ENCODE measurements around the gene IMPDH1.

Gene IMPDH1

GRCh38 chr7:128405471-128406313 is 4.1 kb downstream of the IMPDH1 start:
- FAIRE-seq: no peak

GRCh38 chr7:128404886-128405470 is 4.8 kb downstream of the IMPDH1 start:
- FAIRE-seq: no peak

GRCh38 chr7:128404143-128404681 is 5.6 kb downstream of the IMPDH1 start:
- no peak for FAIRE-seq

GRCh38 chr7:128403676-128404075 is 6.1 kb downstream of the IMPDH1 start:
- no peak for FAIRE-seq

DNA sequence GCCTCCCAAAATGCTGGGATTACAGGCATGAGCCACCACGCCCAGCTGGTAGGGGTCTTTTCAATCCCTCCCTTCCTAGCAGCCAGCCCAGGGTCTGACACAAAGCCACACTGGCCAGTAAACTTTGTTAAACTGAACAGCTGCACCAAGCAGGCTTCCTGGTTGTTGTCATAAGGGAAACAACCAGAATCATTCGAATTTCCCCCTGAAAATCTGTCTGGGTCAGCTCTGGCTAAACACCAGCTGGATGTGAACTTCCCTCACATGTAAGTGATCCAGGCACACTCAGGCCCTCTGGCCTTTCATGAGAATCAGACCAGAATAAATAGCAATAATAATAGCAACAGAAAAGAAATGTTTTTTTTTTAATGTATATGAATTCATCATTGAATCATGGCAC is 7.4 kb downstream of the IMPDH1 start:
- FAIRE-seq: no peak

- FAIRE-seq: no peak
Observed at GRCh38 chr7:128400566-128400965, 9.2 kb downstream of the IMPDH1 start.

- FAIRE-seq: no peak
Observed at GRCh38 chr7:128399991-128400390, 9.8 kb downstream of the IMPDH1 start.

GRCh38 chr7:128398841-128399135 is 11.0 kb downstream of the IMPDH1 start:
- FAIRE-seq: no peak

GRCh38 chr7:128398016-128398840 is 11.6 kb downstream of the IMPDH1 start:
- no peak for FAIRE-seq

- no peak for FAIRE-seq
Observed at GRCh38 chr7:128396357-128396756, 13.4 kb downstream of the IMPDH1 start.

- no peak for FAIRE-seq
Observed at GRCh38 chr7:128395748-128396147, 14.0 kb downstream of the IMPDH1 start.

- FAIRE-seq: no peak
Observed at GRCh38 chr7:128394904-128395496, 14.8 kb downstream of the IMPDH1 start.

DNA sequence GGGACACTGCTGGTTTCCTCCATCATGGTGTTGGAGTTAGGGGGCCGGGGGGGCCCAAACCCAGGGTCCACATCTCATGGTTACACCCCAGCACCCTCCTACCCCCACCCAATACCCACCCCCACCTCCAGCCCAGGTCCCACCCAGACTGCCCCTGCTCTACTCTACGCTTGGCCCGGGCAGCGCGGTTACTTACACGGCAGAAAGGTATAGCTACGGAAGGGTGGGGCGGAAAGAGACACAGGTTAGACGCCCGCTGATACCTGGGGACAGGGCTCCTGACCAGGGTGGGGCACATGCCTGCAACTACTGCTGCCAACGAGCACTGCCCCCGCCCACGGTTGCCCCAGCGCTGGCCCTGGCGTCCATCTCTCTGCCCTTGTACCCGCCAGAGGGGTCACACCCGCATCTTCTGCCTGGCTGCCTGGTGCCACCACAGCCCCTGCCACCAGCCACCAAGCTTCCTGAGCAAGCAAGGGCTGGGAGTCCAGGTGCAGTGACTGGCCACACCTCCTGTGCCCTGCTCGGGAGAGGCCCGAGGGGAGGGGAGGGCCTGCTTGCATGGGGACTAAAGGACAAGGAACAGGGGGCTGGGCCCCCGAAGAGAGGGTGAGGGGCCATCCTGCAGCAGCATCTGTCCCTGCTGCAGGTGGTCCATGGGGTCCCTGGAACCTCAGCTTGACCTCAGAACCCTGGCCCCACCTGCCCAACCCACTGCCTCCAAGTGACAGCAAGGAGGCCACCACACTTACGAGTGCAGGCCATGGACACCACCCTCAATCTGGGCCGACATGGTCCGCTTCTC is 16.1 kb downstream of the IMPDH1 start:
- FAIRE-seq: no peak

DNA sequence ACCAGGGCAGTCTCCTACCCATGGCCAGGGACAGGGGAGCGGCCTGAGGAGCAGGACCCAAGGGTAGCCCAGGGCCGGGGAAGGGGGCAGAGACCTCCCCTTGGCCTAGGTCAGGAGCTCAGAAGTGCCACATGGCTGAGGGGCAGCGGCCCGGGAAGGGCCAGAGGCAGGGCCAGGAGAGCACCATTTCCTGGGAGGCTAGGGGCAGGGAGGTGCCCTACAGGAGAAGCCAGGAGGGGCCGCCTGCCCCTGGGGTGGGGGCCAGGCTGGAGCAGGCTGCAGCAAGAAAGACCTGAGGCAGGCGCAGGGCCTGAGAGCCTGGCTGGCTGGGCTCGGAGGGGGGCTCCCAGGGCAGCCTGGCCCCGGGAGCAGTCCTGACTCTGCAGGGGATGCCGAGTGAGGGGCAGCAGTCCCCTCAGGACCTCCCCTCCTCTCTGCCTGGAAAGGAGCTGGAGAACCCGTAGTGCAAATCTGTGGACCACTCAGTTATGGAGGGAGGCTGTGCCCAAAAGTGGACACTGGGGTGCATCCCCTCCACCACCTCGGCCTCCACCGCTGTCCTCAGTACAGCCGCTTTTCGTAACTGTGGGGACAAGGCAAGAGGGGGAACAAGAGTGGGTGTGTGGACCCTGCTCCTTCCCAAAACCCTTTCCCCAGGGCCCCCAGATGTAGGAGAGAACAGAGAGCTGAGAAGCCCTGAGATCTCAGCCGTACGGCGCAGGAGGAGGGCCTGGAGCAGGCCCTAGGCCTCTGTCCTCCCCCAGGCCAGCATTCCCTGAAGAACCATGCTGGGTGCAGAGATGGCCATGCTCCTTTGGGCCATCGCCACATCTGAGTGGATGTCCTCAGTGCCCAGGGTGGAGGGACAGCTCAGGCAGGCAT is 17.1 kb downstream of the IMPDH1 start:
- FAIRE-seq: no peak

GRCh38 chr7:128391805-128392204 is 18.0 kb downstream of the IMPDH1 start:
- no peak for FAIRE-seq

DNA sequence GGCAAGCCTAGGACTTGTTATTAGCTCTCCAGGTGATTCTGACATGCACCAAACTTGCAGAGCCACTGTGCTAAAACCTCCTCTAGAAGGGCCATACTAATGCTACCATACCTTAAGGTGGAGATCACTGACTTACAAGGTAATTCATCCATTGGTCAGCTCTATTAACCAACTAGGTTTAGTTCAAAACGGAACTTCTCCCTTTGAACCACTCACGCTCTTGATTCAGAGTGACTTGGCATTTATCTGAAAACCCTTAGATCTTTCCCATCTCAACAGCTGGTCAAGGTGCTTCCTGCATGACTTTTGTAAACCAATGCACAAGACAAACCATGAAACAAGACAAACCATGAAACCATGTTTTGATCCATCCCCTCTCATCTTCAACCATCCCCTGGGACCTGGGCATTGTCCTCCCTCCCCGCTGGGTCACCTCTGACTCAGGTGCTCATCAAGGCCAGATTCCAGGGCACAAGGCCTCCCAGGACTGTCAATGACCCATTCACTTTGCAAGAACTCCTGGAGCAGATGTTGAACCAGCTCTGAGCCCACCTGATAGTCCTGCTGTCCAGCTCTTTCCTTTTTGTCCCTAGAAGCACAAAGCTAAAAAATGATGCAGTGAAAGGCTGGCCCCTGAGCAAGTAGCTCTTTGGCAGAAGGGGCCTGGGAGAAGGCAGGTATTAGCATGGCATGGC is 18.8 kb downstream of the IMPDH1 start:
- FAIRE-seq: no peak

- FAIRE-seq: no peak
Observed at GRCh38 chr7:128389618-128390329, 20.0 kb downstream of the IMPDH1 start.

- no peak for FAIRE-seq
Observed at GRCh38 chr7:128389085-128389617, 20.6 kb downstream of the IMPDH1 start.

DNA sequence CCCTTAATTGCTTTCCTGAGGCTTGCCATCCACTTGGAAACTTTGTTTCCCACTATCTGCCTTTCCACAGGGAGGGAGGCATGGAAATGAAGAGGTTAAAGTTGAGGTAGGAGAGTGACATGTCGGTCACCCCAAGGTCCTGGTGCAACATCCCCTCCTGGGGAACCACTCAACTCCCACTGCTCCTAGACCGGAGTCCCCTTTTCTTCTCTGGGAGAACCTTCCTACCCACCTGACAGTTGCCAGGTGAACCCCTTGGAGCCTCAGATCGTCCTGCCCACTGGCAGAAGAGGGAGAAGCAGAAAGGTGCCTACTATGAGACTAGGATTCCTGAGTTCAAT is 21.7 kb downstream of the IMPDH1 start:
- no peak for FAIRE-seq
